Measurements from ENCODE around the gene PFDN6. TPM values are rescaled to one million over a fixed set of nuclear protein-coding genes. Genes with fewer than 3 reads are reported as not detected.

Gene PFDN6
- 122 and 126 TPM in 2 replicates for total RNA-seq

DNA sequence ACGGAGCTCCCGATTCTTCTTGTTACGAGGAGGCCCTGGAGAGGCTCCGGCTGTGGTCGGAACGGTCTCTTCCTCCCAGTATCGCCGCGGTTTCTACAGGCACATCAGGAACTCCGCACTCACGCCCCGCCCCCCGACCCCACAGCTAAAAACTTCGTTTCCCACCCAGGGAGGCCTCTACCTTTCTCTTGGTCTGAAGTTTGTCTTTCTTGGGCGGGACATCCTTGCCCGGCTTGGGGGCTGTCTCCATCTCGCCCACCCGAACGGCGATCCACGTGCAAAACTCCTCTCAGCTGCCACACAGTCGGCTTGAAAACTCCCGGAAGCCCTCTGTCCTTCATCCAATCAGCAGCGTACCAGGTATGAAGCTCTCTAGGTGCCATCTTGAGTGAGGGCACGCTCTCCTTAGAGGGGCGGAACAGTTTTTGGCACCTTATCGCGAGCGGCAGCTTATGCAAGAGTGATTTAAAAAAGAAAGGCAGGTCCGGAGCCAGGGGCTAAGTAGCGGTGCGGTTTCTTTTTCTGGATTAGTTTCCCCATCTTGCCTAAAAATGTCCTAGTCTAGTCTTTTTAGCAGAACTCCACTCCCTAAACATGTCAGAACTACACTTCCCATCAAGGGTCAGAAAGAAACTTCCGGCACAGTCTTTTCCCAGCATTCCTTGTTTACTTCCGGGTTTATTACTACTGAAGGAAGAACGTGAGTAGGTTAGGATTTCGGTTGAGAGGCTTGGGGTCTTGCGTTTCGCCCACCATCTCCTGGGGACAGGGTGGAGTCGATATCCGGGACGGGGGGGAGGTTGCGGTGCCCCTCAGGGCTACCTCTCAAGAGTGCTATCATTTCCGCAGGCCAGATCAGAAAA lies at the start of gene PFDN6, which contains the start of gene WDR46:
Gene PFDN6 (plus strand): TSS at position 681 of the 863 bp plus-strand sequence. CDS start 256 bp downstream, outside the sequence.
Gene WDR46 (minus strand): TSS at position 319 of the 863 bp plus-strand sequence. CDS start 69 bp downstream, at position 250.
- peak; percentile 83 for DNase-seq (ENCODE audit: low spot score)
- Mint-ChIP-seq H3K36me3 (ENCODE audit: low read depth) (peaks cover 42% of the 10 kb centered on the region), H3K27me3 (ENCODE audit: insufficient read depth) (no peaks in the 10 kb centered on the region), H3K4me1 (ENCODE audit: low read depth) (peaks cover 31% of the 10 kb centered on the region), H3K27ac (peak within 1 kb of the TSS; percentile 86), H3K4me3 (peak within 1 kb of the TSS; percentile 98), H3K9me3 (no peaks in the 10 kb centered on the region)
- intact Hi-C loops (cut with micrococcal nuclease) = loop anchor here (1.0 to 2.0 kb wide), 9 partner anchors 10 to 165 kb away; partner anchors contain the start of genes B3GALT4, KIFC1, VPS52 and ZBTB22

DNA sequence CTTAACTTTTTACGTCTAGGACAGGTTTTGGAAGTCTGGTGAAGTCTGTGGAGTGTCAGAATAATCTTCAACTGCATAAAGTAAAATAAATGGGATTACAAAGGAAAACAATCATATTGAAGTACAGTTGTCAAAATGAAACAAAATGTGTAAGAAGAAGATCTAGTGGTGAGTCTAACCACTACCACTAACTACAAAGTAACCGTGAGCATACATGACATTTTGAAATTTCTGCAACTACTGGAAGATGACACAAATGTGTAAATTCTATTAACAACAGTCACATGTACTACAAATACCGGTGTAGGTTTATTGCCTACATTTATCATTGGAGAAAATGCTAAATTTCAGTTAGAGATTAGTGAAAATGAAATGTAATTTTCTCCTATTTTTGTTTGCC lies 47.4 kb upstream of the PFDN6 start:
- no peak for DNase-seq (ENCODE audit: low spot score)
- Mint-ChIP-seq H3K27me3 (ENCODE audit: insufficient read depth) (peaks cover 15% of the 10 kb centered on the region), H3K9me3 (no peaks in the 10 kb centered on the region), H3K4me1 (ENCODE audit: low read depth) (peaks cover 10% of the 10 kb centered on the region), H3K27ac (peak overlapping the region; percentile 36), H3K36me3 (ENCODE audit: low read depth) (peaks cover 1% of the 10 kb centered on the region), H3K4me3 (no peak overlapping the region)
- intact Hi-C loops (cut with micrococcal nuclease) = no loop called here

DNA sequence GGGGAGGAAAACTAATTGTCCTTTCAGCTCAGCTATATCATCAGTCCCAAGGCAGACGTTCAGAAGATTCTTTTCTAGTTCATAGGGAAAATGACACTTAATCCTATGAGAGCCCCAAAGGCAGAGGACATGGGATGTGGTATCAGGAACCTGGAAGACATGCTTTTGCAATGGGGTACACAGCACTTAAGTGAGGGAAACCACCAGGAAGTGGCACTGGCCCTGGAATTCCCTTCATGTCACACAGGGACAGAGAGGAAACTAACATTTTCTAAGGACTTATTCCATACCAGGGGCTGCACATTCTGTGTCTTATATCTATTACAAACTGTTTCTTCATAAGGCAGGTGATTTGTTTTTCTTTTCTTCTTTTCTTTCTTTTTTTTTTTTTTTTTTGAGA lies 45.9 kb upstream of the PFDN6 start:
- peaks cover 15% of the 10 kb centered on the region for H3K27me3 Mint-ChIP-seq (ENCODE audit: insufficient read depth)
- no peaks in the 10 kb centered on the region for H3K9me3 Mint-ChIP-seq
- DNase-seq (ENCODE audit: low spot score) = no peak
- H3K4me3 Mint-ChIP-seq = no peak overlapping the region
- H3K27ac Mint-ChIP-seq = no peak overlapping the region
- H3K36me3 Mint-ChIP-seq (ENCODE audit: low read depth) = peaks cover 1% of the 10 kb centered on the region
- intact Hi-C loops (cut with micrococcal nuclease) = no loop called here
- peaks cover 17% of the 10 kb centered on the region for H3K4me1 Mint-ChIP-seq (ENCODE audit: low read depth)

DNA sequence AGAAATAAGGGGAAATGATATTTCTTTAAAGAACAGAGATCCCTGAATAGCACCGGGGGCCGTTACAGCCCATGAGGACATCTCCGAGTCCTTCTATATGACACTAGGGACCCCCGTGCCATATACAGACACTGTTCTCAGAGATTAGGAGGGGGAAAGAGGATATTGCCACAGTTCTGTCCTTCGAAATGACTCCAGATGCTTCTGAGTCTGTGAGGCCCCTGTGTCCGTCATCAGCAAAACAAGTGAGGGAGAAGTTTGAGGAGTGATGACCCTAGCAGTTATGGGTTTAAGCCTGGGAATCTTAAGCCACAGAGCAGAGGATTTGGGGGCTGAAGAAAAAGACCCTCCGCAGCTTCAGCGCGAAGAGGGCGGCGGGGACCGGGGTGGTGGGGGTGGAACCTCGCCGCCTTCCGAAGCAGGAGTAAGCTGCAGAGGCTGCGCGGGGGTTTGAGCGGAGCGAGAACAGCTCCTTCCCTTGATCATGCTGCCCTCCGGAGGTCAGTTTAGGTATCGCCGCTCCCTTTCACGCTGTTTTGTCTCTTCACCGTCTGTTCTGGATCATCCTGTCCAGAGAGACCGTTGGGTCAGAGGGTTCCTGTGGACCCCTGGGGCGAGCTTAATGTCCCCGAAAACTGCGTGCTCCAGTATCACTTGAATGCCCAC lies 41.3 kb upstream of the PFDN6 start:
- H3K36me3 Mint-ChIP-seq (ENCODE audit: low read depth) = peaks cover 20% of the 10 kb centered on the region
- intact Hi-C loops (cut with micrococcal nuclease) = loop anchor here (1.0 to 2.0 kb wide), 7 partner anchors 65 to 353 kb away; no protein-coding TSS in a partner anchor
- peak overlapping the region; percentile 84 for H3K27ac Mint-ChIP-seq
- peaks cover 5% of the 10 kb centered on the region for H3K27me3 Mint-ChIP-seq (ENCODE audit: insufficient read depth)
- peak overlapping the region; percentile 91 for H3K4me3 Mint-ChIP-seq
- no peaks in the 10 kb centered on the region for H3K9me3 Mint-ChIP-seq
- peaks cover 44% of the 10 kb centered on the region for H3K4me1 Mint-ChIP-seq (ENCODE audit: low read depth)
- DNase-seq (ENCODE audit: low spot score) = peak; percentile 84

DNA sequence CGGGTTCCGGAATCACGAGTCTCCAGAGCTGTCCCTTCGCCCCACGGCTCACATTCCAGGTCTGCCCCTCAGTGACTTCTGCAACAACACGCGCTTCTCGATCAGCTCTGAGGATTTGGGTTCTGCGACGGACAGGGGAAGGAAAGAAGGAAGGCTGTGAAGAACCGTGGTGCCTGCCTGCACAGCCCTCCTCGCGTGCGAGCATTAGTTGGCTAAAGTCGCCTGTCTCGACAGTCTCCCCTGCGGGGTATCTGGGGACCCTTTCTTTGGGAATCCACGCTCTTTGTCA lies 40.8 kb upstream of the PFDN6 start:
- intact Hi-C loops (cut with micrococcal nuclease) = loop anchor here (1.0 to 2.0 kb wide), 7 partner anchors 64 to 354 kb away; no protein-coding TSS in a partner anchor
- peaks cover 44% of the 10 kb centered on the region for H3K4me1 Mint-ChIP-seq (ENCODE audit: low read depth)
- H3K36me3 Mint-ChIP-seq (ENCODE audit: low read depth) = peaks cover 20% of the 10 kb centered on the region
- H3K9me3 Mint-ChIP-seq = no peaks in the 10 kb centered on the region
- DNase-seq (ENCODE audit: low spot score) = no peak
- peak overlapping the region; percentile 91 for H3K4me3 Mint-ChIP-seq
- H3K27me3 Mint-ChIP-seq (ENCODE audit: insufficient read depth) = peaks cover 5% of the 10 kb centered on the region
- peak overlapping the region; percentile 84 for H3K27ac Mint-ChIP-seq

DNA sequence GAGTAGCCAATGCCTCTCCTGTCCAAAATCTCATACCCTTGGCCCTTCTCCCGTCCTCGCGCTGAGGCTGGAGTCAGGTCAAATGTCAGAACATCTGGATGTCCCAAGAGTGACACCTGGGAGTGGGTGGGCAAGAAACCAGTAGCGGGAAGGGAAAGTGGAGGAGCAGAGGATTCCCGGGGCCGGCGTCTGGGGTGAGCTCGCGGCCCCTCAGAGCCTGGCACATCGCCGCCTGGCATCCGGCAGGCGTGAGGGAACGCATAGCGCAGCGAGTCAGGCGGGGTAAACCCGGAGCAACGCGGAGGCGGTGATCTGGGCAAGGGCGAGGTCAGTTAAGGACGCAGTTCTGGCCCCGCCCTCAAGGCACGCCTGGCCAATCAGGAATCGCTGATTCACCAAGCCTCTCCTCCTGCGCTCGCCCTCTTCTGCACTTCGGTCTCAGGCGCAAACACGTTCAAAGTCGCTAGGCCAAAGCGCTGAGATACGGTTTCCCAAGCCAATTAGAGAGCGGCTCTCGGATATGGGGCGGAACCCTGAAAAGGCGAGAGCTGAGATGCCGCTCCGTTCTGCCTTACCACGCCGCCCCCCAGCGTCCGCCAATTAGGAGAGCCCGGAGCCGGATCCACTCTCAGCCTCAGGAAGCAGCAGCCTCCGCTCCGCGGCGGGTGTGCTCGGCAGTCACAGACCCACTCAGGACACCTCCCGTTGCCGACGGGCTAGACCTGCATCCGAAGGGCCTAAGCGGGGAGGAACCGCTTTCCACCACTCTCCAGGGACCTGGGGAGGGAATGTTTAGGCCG lies 40.3 kb upstream of the PFDN6 start:
- Mint-ChIP-seq H3K27ac (peak overlapping the region; percentile 84), H3K9me3 (no peaks in the 10 kb centered on the region), H3K27me3 (ENCODE audit: insufficient read depth) (peaks cover 4% of the 10 kb centered on the region), H3K4me1 (ENCODE audit: low read depth) (peaks cover 44% of the 10 kb centered on the region), H3K36me3 (ENCODE audit: low read depth) (peaks cover 20% of the 10 kb centered on the region), H3K4me3 (peak overlapping the region; percentile 91)
- intact Hi-C loops (cut with micrococcal nuclease) = loop anchor here (1.0 to 2.0 kb wide), 19 partner anchors 22 to 1119 kb away; partner anchors contain the start of genes B3GALT4, FKBPL, HLA-DPB1 and KIFC1
- DNase-seq (ENCODE audit: low spot score) = peak; percentile 95

DNA sequence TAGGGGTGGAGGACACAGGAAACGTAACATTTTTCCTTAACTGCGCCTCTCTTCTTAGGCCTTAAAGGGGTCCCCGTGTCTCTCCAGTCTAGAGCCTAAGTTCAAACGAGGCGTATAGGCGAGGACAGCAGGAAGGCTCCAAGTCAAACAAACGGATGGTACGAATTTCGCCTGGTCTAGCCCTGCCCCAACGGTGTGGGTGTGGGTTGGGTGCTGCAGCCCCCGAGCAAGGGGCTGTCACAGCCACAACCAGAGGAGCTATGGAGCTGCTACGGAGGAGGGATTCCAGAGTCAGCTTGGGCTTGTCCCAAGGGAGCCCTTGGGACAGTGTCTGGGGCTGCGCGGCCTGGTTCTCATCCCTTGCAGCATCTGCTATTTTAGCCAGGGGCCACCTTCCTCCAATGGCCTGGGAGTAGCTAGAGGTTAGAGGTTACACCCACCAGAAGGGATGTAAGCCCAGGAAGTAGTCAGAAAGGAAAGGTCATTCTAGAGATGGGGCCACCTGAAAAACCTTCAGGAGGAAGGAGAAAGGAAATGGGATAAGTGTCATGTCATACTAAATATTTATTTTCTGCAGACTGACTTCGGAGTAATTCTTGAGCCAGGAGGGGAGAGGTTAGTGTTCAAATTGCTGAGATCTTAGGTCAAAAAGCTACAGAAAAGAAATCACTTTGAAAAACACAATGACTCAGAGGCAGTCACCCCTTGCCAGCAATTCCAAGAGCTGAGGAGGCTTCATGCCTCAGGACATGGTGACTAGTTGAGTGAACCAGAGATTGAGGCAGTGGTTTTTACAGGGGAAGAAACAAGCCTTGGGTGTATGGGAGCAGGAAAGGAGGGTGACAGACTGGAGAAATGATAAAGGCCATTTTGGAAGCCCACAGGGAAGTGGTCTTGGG lies 39.4 kb upstream of the PFDN6 start:
- DNase-seq (ENCODE audit: low spot score) = no peak
- intact Hi-C loops (cut with micrococcal nuclease) = loop anchor here (1.0 to 2.0 kb wide), 15 partner anchors 21 to 1120 kb away; partner anchors contain the start of genes B3GALT4, FKBPL, HLA-DPB1 and KIFC1
- Mint-ChIP-seq H3K27ac (peak overlapping the region; percentile 84), H3K4me1 (ENCODE audit: low read depth) (peaks cover 44% of the 10 kb centered on the region), H3K27me3 (ENCODE audit: insufficient read depth) (peaks cover 4% of the 10 kb centered on the region), H3K36me3 (ENCODE audit: low read depth) (peaks cover 20% of the 10 kb centered on the region), H3K9me3 (no peaks in the 10 kb centered on the region), H3K4me3 (peak overlapping the region; percentile 91)

DNA sequence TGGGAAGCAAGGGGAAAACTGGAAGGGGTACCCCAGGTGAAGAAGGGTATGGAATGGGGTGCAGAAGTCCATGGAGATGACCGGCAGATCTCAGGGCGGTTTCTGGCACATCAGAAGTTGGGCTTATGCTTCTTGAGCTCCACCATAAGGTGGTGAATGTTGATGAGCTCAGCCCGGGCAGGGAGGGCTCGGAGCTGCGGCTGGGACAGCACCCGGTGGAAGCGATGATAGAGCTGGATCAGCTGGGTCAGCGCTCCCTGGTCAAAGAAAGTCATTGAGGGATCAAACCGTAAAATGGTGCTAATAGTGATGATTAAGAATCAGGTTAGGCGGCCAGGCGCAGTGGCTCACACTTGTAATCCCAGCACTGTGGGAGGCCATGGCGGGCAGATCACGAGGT lies 38.7 kb upstream of the PFDN6 start:
- H3K27me3 Mint-ChIP-seq (ENCODE audit: insufficient read depth) = peaks cover 4% of the 10 kb centered on the region
- peak overlapping the region; percentile 84 for H3K27ac Mint-ChIP-seq
- H3K4me1 Mint-ChIP-seq (ENCODE audit: low read depth) = peaks cover 44% of the 10 kb centered on the region
- no peak for DNase-seq (ENCODE audit: low spot score)
- intact Hi-C loops (cut with micrococcal nuclease) = no loop called here
- H3K9me3 Mint-ChIP-seq = no peaks in the 10 kb centered on the region
- peaks cover 20% of the 10 kb centered on the region for H3K36me3 Mint-ChIP-seq (ENCODE audit: low read depth)
- H3K4me3 Mint-ChIP-seq = peak overlapping the region; percentile 91

DNA sequence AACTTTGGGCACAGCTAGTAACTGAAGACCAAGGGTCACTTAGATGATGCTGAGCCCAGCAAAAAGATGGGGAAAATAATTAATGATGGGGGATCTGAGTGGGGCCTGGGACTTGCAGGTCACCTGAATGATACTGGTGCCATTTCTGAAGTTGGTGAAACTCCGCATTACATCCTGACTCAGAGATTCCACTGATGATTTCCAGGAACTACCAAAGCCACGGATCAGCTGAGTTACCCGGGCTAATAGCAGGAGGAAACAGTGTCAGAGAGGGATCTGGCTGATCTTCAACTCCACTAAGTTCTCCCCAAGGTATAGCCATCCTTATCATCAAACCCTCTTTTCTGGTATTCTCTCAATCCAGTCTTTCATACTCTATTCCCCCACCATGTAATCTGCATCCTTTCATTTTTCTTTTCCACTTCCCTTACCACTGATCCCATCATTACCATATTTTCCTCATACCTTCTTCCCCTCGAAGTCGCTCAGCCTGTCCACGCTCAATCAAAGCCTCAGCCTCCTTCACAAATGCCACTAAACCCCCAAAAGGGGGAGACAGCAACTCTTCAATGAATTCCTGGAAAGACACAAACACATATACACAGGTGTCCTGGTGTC lies 37.9 kb upstream of the PFDN6 start:
- peak overlapping the region; percentile 41 for H3K4me3 Mint-ChIP-seq
- no peaks in the 10 kb centered on the region for H3K9me3 Mint-ChIP-seq
- H3K4me1 Mint-ChIP-seq (ENCODE audit: low read depth) = peaks cover 44% of the 10 kb centered on the region
- peak overlapping the region; percentile 46 for H3K27ac Mint-ChIP-seq
- H3K36me3 Mint-ChIP-seq (ENCODE audit: low read depth) = peaks cover 21% of the 10 kb centered on the region
- no peaks in the 10 kb centered on the region for H3K27me3 Mint-ChIP-seq (ENCODE audit: insufficient read depth)
- DNase-seq (ENCODE audit: low spot score) = no peak
- intact Hi-C loops (cut with micrococcal nuclease) = no loop called here

DNA sequence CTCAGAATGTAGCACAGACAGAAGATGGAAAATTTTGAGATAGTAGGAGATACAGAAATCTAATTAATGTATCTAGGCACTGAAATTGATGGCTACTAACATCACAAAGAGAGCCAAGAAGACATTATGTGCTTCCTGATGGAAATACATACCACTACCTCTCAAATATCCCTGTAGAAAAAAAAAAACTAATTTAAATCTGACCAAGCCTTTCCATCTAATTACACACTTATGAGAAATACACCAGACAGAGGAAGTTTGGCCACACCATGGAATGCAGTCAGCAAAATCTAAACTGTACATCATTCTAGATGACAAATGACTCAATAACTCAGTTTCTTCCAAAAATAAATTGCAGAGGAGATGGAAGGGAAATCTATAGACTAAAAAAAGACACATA lies 36.6 kb upstream of the PFDN6 start:
- Mint-ChIP-seq H3K4me3 (no peak overlapping the region), H3K36me3 (ENCODE audit: low read depth) (peaks cover 23% of the 10 kb centered on the region), H3K27me3 (ENCODE audit: insufficient read depth) (no peaks in the 10 kb centered on the region), H3K4me1 (ENCODE audit: low read depth) (peaks cover 44% of the 10 kb centered on the region), H3K27ac (no peak overlapping the region), H3K9me3 (no peaks in the 10 kb centered on the region)
- DNase-seq (ENCODE audit: low spot score) = no peak
- intact Hi-C loops (cut with micrococcal nuclease) = no loop called here

DNA sequence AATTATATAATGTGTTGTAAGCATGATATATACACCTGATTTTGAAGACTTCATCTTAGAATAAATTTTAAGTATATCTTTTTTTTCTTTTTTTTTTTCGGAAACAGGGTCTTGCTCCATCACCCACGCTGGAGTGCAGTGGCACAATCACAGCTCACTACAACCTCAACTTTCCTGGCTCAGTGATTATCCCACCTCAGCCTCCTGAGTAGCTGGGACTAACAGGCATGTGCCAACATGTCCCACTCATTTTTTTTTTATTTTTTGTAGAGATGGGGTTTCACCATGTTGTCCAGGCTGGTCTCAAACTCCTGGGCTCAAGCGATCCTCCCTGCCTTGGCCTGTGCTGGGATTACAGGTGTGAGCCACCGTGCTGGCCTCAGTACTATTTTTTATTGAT lies 34.8 kb upstream of the PFDN6 start:
- Mint-ChIP-seq H3K4me1 (ENCODE audit: low read depth) (peaks cover 29% of the 10 kb centered on the region), H3K9me3 (no peaks in the 10 kb centered on the region), H3K36me3 (ENCODE audit: low read depth) (peaks cover 24% of the 10 kb centered on the region), H3K4me3 (no peak overlapping the region), H3K27me3 (ENCODE audit: insufficient read depth) (no peaks in the 10 kb centered on the region), H3K27ac (no peak overlapping the region)
- intact Hi-C loops (cut with micrococcal nuclease) = no loop called here
- DNase-seq (ENCODE audit: low spot score) = no peak
